ENCODE data around the gene FGD6.

GRCh38 chr12:95066091-95066855 is 151.0 kb downstream of the FGD6 start:
- TF ChIP-seq, protein P1, sequence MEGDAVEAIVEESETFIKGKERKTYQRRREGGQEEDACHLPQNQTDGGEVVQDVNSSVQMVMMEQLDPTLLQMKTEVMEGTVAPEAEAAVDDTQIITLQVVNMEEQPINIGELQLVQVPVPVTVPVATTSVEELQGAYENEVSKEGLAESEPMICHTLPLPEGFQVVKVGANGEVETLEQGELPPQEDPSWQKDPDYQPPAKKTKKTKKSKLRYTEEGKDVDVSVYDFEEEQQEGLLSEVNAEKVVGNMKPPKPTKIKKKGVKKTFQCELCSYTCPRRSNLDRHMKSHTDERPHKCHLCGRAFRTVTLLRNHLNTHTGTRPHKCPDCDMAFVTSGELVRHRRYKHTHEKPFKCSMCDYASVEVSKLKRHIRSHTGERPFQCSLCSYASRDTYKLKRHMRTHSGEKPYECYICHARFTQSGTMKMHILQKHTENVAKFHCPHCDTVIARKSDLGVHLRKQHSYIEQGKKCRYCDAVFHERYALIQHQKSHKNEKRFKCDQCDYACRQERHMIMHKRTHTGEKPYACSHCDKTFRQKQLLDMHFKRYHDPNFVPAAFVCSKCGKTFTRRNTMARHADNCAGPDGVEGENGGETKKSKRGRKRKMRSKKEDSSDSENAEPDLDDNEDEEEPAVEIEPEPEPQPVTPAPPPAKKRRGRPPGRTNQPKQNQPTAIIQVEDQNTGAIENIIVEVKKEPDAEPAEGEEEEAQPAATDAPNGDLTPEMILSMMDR (IDR thresholded peaks at IDR 0.05): no peak
- TF ChIP-seq POLR2A (IDR thresholded peaks at IDR 0.05): no peak

All from right lobe of liver (tissue), 4 donors.